ENCODE results near the gene FCGR2B.
"Not testable (repeated sequence)": the region's sequence is repeated elsewhere in the genome, so short reads cannot be mapped to it uniquely, and the experiment has no call there.

The FCGR2B gene

GRCh38 chr1:161662684-161663339, at the start of gene FCGR2B:
Gene FCGR2B, plus strand, starts transcription at chr1:161663143. Its CDS starts 99 bp downstream, at chr1:161663242.
- DNase-seq (ENCODE audit: insufficient read length, low spot score) = not testable (repeated sequence)
- FAIRE-seq = peak; percentile 100

GRCh38 chr1:161616417-161616816, 46.5 kb upstream of the FCGR2B start:
- FAIRE-seq; DNase-seq (ENCODE audit: insufficient read length, low spot score): not testable (repeated sequence)

GRCh38 chr1:161618517-161618916, 44.4 kb upstream of the FCGR2B start:
- not testable (repeated sequence) for DNase-seq (ENCODE audit: insufficient read length, low spot score); FAIRE-seq

- not testable (repeated sequence) for DNase-seq (ENCODE audit: insufficient read length, low spot score); FAIRE-seq
Observed at GRCh38 chr1:161620399-161620798, 42.5 kb upstream of the FCGR2B start.

- DNase-seq (ENCODE audit: insufficient read length, low spot score) = not testable (repeated sequence)
- FAIRE-seq = peak; percentile 99
Observed at GRCh38 chr1:161621181-161622000, 41.6 kb upstream of the FCGR2B start.

GRCh38 chr1:161622054-161622453, 40.9 kb upstream of the FCGR2B start:
- DNase-seq (ENCODE audit: insufficient read length, low spot score); FAIRE-seq: not testable (repeated sequence)

GRCh38 chr1:161623401-161624051, 39.4 kb upstream of the FCGR2B start:
- not testable (repeated sequence) for DNase-seq (ENCODE audit: insufficient read length, low spot score)
- FAIRE-seq = peak; percentile 92

GRCh38 chr1:161624605-161625004, 38.3 kb upstream of the FCGR2B start:
- DNase-seq (ENCODE audit: insufficient read length, low spot score) = not testable (repeated sequence)
- FAIRE-seq = peak; percentile 21

GRCh38 chr1:161626445-161627146, 36.3 kb upstream of the FCGR2B start:
- peak; percentile 65 for FAIRE-seq

GRCh38 chr1:161630128-161630742, 32.7 kb upstream of the FCGR2B start:
- not testable (repeated sequence) for FAIRE-seq; DNase-seq (ENCODE audit: insufficient read length, low spot score)

More at GRCh38 chr1:161626445-161627146, 36.3 kb upstream of the FCGR2B start:
- not testable (repeated sequence) for DNase-seq (ENCODE audit: insufficient read length, low spot score)

GRCh38 chr1:161631076-161631475, 31.9 kb upstream of the FCGR2B start, which contains the start of gene FCGR3B:
Gene FCGR3B, minus strand, starts transcription at chr1:161631176. Its CDS starts 82 bp downstream, at chr1:161631094.
- FAIRE-seq = no peak

GRCh38 chr1:161634993-161635392, 27.9 kb upstream of the FCGR2B start:
- DNase-seq (ENCODE audit: insufficient read length, low spot score); FAIRE-seq: not testable (repeated sequence)

More at GRCh38 chr1:161631076-161631475, 31.9 kb upstream of the FCGR2B start, which contains the start of gene FCGR3B:
- no peak for DNase-seq (ENCODE audit: insufficient read length, low spot score)

- FAIRE-seq = peak; percentile 86
- DNase-seq (ENCODE audit: insufficient read length, low spot score) = not testable (repeated sequence)
Observed at GRCh38 chr1:161636189-161636782, 26.7 kb upstream of the FCGR2B start.

GRCh38 chr1:161636976-161637375, 26.0 kb upstream of the FCGR2B start:
- not testable (repeated sequence) for FAIRE-seq; DNase-seq (ENCODE audit: insufficient read length, low spot score)

GRCh38 chr1:161638251-161638993, 24.5 kb upstream of the FCGR2B start:
- not testable (repeated sequence) for FAIRE-seq; DNase-seq (ENCODE audit: insufficient read length, low spot score)

- not testable (repeated sequence) for FAIRE-seq; DNase-seq (ENCODE audit: insufficient read length, low spot score)
Observed at GRCh38 chr1:161639203-161639602, 23.7 kb upstream of the FCGR2B start.

GRCh38 chr1:161642697-161643096, 20.2 kb upstream of the FCGR2B start:
- not testable (repeated sequence) for DNase-seq (ENCODE audit: insufficient read length, low spot score); FAIRE-seq

GRCh38 chr1:161643481-161644208, 19.3 kb upstream of the FCGR2B start:
- DNase-seq (ENCODE audit: insufficient read length, low spot score) = not testable (repeated sequence)
- peak; percentile 93 for FAIRE-seq
